ENCODE measurements around the gene OR6B1. TPM values are rescaled to one million over a fixed set of nuclear protein-coding genes. Genes with fewer than 3 reads are reported as not detected.
"Not testable (repeated sequence)": the region's sequence is repeated elsewhere in the genome, so short reads cannot be mapped to it uniquely, and the experiment has no call there.

The OR6B1 gene
- total RNA-seq, 1 experiment from 2014 or later, result not detected

GRCh38 chr7:144006029-144006691 is 6.0 kb downstream of the OR6B1 start:
- no peak for DNase-seq (ENCODE audit: low read depth)

- DNase-seq (ENCODE audit: low read depth), result no peak
Measured at GRCh38 chr7:144006692-144007042, 6.5 kb downstream of the OR6B1 start.

GRCh38 chr7:144009361-144009760 is 9.2 kb downstream of the OR6B1 start:
- no peak for DNase-seq (ENCODE audit: low read depth)

GRCh38 chr7:144010061-144010460 is 9.9 kb downstream of the OR6B1 start:
- not testable (repeated sequence) for DNase-seq (ENCODE audit: low read depth)

GRCh38 chr7:144010821-144011220 is 10.7 kb downstream of the OR6B1 start:
- not testable (repeated sequence) for DNase-seq (ENCODE audit: low read depth)

- no peak for DNase-seq (ENCODE audit: low read depth)
Measured at GRCh38 chr7:144011458-144012230, 11.5 kb downstream of the OR6B1 start.

GRCh38 chr7:144018065-144018464 is 17.9 kb downstream of the OR6B1 start:
- DNase-seq (ENCODE audit: low read depth), result no peak

- peak; percentile 84 for DNase-seq (ENCODE audit: low read depth)
Measured at GRCh38 chr7:144019457-144019856, 19.3 kb downstream of the OR6B1 start.

GRCh38 chr7:144020340-144020739 is 20.2 kb downstream of the OR6B1 start:
- no peak for DNase-seq (ENCODE audit: low read depth)

- no peak for DNase-seq (ENCODE audit: low read depth)
Measured at GRCh38 chr7:144022169-144022568, 22.0 kb downstream of the OR6B1 start.

GRCh38 chr7:144023171-144023827 is 23.2 kb downstream of the OR6B1 start:
- no peak for DNase-seq (ENCODE audit: low read depth)

GRCh38 chr7:144024213-144024612 is 24.1 kb downstream of the OR6B1 start:
- no peak for DNase-seq (ENCODE audit: low read depth)

GRCh38 chr7:144026203-144026883 is 26.2 kb downstream of the OR6B1 start:
- no peak for DNase-seq (ENCODE audit: low read depth)

GRCh38 chr7:144027070-144027469 is 26.9 kb downstream of the OR6B1 start:
- no peak for DNase-seq (ENCODE audit: low read depth)

- no peak for DNase-seq (ENCODE audit: low read depth)
Measured at GRCh38 chr7:144027974-144028373, 27.9 kb downstream of the OR6B1 start.

GRCh38 chr7:144028547-144028946 is 28.4 kb downstream of the OR6B1 start:
- DNase-seq (ENCODE audit: low read depth), result no peak

GRCh38 chr7:144032516-144032915 is 32.4 kb downstream of the OR6B1 start:
- no peak for DNase-seq (ENCODE audit: low read depth)

- DNase-seq (ENCODE audit: low read depth), result no peak
Measured at GRCh38 chr7:144032985-144033709, 33.0 kb downstream of the OR6B1 start.

- DNase-seq (ENCODE audit: low read depth), result no peak
Measured at GRCh38 chr7:144035385-144035784, 35.3 kb downstream of the OR6B1 start.

GRCh38 chr7:144036302-144036885 is 36.3 kb downstream of the OR6B1 start:
- no peak for DNase-seq (ENCODE audit: low read depth)

GRCh38 chr7:144037414-144038035 is 37.4 kb downstream of the OR6B1 start:
- no peak for DNase-seq (ENCODE audit: low read depth)
